Measurements from ENCODE around the gene CSMD2.

- TF ChIP-seq CTCF (IDR thresholded peaks at IDR 0.05) (no peak), POLR2AphosphoS5 (IDR thresholded peaks at IDR 0.05) (no peak), POLR2A (IDR thresholded peaks at IDR 0.05) (no peak), EP300 (IDR thresholded peaks at IDR 0.05) (no peak)
Observed at GRCh38 chr1:33577663-33578062, 587.4 kb downstream of the CSMD2 start.

All from upper lobe of left lung (tissue), 4 donors.